Breast epithelium (tissue), 3 donors: ENCODE measurements around the gene ZNRF3.

Experiments used
- POLR2A ChIP-seq: fragments of 450-650 bp; IDR thresholded peaks from one replicate; pipeline ENCODE4 v1.6.1; 2016; ENCODE audit warnings: antibody characterized with exemption, mild to moderate bottlenecking, moderate library complexity
- TF ChIP-seq, protein P1 (sequence below), 3 donors: fragments of 450-650 bp; IDR thresholded peaks; one replicate each; pipeline ENCODE4 v1.5.1; 2016 to 2017; ENCODE audit warnings: antibody characterized with exemption in 3 of 3, mild to moderate bottlenecking in 3 of 3, moderate library complexity in 3 of 3

- TF ChIP-seq, protein P1, sequence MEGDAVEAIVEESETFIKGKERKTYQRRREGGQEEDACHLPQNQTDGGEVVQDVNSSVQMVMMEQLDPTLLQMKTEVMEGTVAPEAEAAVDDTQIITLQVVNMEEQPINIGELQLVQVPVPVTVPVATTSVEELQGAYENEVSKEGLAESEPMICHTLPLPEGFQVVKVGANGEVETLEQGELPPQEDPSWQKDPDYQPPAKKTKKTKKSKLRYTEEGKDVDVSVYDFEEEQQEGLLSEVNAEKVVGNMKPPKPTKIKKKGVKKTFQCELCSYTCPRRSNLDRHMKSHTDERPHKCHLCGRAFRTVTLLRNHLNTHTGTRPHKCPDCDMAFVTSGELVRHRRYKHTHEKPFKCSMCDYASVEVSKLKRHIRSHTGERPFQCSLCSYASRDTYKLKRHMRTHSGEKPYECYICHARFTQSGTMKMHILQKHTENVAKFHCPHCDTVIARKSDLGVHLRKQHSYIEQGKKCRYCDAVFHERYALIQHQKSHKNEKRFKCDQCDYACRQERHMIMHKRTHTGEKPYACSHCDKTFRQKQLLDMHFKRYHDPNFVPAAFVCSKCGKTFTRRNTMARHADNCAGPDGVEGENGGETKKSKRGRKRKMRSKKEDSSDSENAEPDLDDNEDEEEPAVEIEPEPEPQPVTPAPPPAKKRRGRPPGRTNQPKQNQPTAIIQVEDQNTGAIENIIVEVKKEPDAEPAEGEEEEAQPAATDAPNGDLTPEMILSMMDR (IDR thresholded peaks at IDR 0.05): no peak
- TF ChIP-seq POLR2A: no peak
Measured at GRCh38 chr22:28956506-28956905, 73.1 kb downstream of the ZNRF3 start.
